Endodermal cell (in vitro differentiated cells): Measurements from ENCODE around the gene EPN3. TPM values are rescaled to one million over a fixed set of nuclear protein-coding genes. Genes with fewer than 3 reads are reported as not detected.

Experiments used
- DNase-seq: peaks from one replicate; pipeline ENCODE4 v3.0.0-alpha.2; 2017
- H3K27ac ChIP-seq: 2 replicates; pipeline ENCODE4 v1.5.1; 2013; ENCODE audit warnings: mild to moderate bottlenecking, low read depth, low read length, moderate library complexity
- H3K27me3 ChIP-seq: 2 replicates; pipeline ENCODE4 v1.6.1; 2013; ENCODE audit warnings: mild to moderate bottlenecking, low read length, moderate library complexity; ENCODE audit not compliant: insufficient read depth, control insufficient read depth, poor library complexity, severe bottlenecking
- H3K36me3 ChIP-seq: 2 replicates; pipeline ENCODE4 v1.7.0; 2013; ENCODE audit warnings: mild to moderate bottlenecking, low read length, moderate library complexity; ENCODE audit not compliant: control insufficient read depth, insufficient read depth
- H3K4me1 ChIP-seq: one replicate; pipeline ENCODE4 v1.7.0; 2013; ENCODE audit warnings: low read length; ENCODE audit not compliant: control insufficient read depth, insufficient read depth
- H3K4me3 ChIP-seq: 2 replicates; pipeline ENCODE4 v1.5.1; 2013; ENCODE audit warnings: mild to moderate bottlenecking, low read length, moderate library complexity
- H3K9ac ChIP-seq: 2 replicates; pipeline ENCODE4 v1.6.1; 2013; ENCODE audit warnings: mild to moderate bottlenecking, low read length, moderate library complexity; ENCODE audit not compliant: poor library complexity, severe bottlenecking; ENCODE audit errors: extremely low read depth
- H3K9me3 ChIP-seq: 2 replicates; pipeline ENCODE4 v1.6.1; 2013; ENCODE audit warnings: mild to moderate bottlenecking, low read length, moderate library complexity; ENCODE audit not compliant: control insufficient read depth
- H3K27ac Mint-ChIP-seq: 2 replicates; pipeline ENCODE4 v1.8.0; 2020; ENCODE audit warnings: mixed read lengths
- H3K27me3 Mint-ChIP-seq: 2 replicates; pipeline ENCODE4 v1.8.0; 2021; ENCODE audit warnings: mild to moderate bottlenecking, mixed read lengths; ENCODE audit not compliant: insufficient read depth
- H3K36me3 Mint-ChIP-seq: 2 replicates; pipeline ENCODE4 v1.8.0; 2020; ENCODE audit warnings: low read depth, mixed read lengths
- H3K4me1 Mint-ChIP-seq: 2 replicates; pipeline ENCODE4 v1.8.0; 2020; ENCODE audit warnings: mixed read lengths
- H3K4me3 Mint-ChIP-seq: 2 replicates; pipeline ENCODE4 v1.8.0; 2020; ENCODE audit warnings: mild to moderate bottlenecking, moderate library complexity, mixed read lengths
- H3K9me3 Mint-ChIP-seq: 2 replicates; pipeline ENCODE4 v1.8.0; 2020; ENCODE audit warnings: mild to moderate bottlenecking, mixed read lengths
- WGBS, 2 experiments: methylation state at CpG; one replicate each; pipeline versions ENCODE4 v1.1.5 to v1.1.7; 2013; ENCODE audit warnings: missing lambda C conversion rate in 2 of 2, mixed read lengths in 1 of 2; ENCODE audit not compliant: insufficient coverage in 1 of 2, insufficient read length in 1 of 2; 5-methylcytosine and 5-hydroxymethylcytosine counted together
- total RNA-seq, 2 donors: library from RNA; stranded (reverse); fragmentation: NEBNext Ultra II Directional in 1 of 2; extraction: Animal tissue kit (Norgen Biotek cat#: 25700) in 1 of 2; gene quantifications; 2 replicates in 1 of 2; 3 replicates in 1 of 2; pipeline ENCODE4 v1.2.1, GENCODE V29; 2021
- TF ChIP-seq, protein P1 (sequence below): fragments of 200-600 bp; sonication (generic); conservative IDR thresholded peaks from 2 replicates; pipeline ENCODE4 v1.5.0; 2021; ENCODE audit warnings: antibody characterized with exemption, mild to moderate bottlenecking

Gene EPN3
- total RNA-seq, 2 donors from 2014 or later = 0.66 TPM; not detected in 1

DNA sequence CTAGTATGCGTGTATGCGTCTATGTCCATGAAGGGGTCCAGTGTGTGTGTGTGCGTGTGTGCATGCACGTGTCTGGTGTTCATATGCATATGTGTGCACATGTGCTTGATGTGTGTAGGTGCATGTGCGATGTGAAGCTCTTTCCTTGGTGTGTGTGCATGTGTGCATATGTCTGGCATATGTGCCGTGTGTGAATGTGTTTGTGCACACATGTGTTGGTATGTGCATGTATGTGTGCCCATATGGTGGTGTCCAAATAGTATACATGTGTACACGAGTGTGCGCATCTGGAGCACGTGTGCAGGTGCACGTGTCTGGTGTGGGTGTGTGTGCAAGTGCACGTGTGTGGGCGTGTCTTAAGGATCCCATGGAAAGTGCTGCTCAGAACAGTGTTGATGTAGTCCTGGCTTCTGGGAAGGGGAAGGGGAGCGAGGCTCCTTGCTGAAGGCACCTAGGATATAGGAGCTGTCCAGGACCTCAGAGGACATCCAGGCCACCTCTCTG is 45.0 kb downstream of the EPN3 start:
- Histone ChIP-seq H3K27me3 (no peaks in the 10 kb centered on the region), H3K4me1 (no peaks in the 10 kb centered on the region), H3K9me3 (no peaks in the 10 kb centered on the region), H3K4me3 (no peak overlapping the region), H3K36me3 (no peaks in the 10 kb centered on the region), H3K27ac (no peak overlapping the region), H3K9ac (no peak overlapping the region)
- WGBS, 2 experiments = 85 to 92% methylated on average over 6 to 13 of the region's 13 CpGs
- DNase-seq = no peak
- peaks cover 9% of the 10 kb centered on the region for H3K27me3 Mint-ChIP-seq
- no peak overlapping the region for H3K4me3 Mint-ChIP-seq
- no peaks in the 10 kb centered on the region for H3K36me3 Mint-ChIP-seq
- TF ChIP-seq, protein P1, sequence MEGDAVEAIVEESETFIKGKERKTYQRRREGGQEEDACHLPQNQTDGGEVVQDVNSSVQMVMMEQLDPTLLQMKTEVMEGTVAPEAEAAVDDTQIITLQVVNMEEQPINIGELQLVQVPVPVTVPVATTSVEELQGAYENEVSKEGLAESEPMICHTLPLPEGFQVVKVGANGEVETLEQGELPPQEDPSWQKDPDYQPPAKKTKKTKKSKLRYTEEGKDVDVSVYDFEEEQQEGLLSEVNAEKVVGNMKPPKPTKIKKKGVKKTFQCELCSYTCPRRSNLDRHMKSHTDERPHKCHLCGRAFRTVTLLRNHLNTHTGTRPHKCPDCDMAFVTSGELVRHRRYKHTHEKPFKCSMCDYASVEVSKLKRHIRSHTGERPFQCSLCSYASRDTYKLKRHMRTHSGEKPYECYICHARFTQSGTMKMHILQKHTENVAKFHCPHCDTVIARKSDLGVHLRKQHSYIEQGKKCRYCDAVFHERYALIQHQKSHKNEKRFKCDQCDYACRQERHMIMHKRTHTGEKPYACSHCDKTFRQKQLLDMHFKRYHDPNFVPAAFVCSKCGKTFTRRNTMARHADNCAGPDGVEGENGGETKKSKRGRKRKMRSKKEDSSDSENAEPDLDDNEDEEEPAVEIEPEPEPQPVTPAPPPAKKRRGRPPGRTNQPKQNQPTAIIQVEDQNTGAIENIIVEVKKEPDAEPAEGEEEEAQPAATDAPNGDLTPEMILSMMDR = no peak
- H3K9me3 Mint-ChIP-seq = no peaks in the 10 kb centered on the region
- H3K4me1 Mint-ChIP-seq = peaks cover 6% of the 10 kb centered on the region
- no peak overlapping the region for H3K27ac Mint-ChIP-seq

DNA sequence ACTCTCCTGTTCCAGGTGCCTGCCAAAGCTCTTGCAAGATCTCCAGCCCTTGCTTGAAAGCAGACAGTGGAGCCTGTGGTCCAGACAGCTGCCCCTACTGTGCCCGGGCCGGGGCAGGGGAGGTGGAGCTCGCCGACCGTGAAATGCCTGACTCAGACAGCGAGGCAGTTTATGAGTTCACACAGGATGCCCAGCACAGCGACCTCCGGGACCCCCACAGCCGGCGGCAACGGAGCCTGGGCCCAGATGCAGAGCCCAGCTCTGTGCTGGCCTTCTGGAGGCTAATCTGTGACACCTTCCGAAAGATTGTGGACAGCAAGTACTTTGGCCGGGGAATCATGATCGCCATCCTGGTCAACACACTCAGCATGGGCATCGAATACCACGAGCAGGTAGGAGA is 45.6 kb downstream of the EPN3 start:
- peaks cover 6% of the 10 kb centered on the region for H3K4me1 Mint-ChIP-seq
- H3K4me1 ChIP-seq = no peaks in the 10 kb centered on the region
- H3K27ac ChIP-seq = no peak overlapping the region
- DNase-seq = no peak
- no peak overlapping the region for H3K27ac Mint-ChIP-seq
- peaks cover 13% of the 10 kb centered on the region for H3K27me3 Mint-ChIP-seq
- H3K9ac ChIP-seq = no peak overlapping the region
- H3K4me3 Mint-ChIP-seq = no peak overlapping the region
- H3K36me3 Mint-ChIP-seq = no peaks in the 10 kb centered on the region
- H3K36me3 ChIP-seq = no peaks in the 10 kb centered on the region
- TF ChIP-seq, protein P1 = no peak
- no peaks in the 10 kb centered on the region for H3K27me3 ChIP-seq
- H3K9me3 Mint-ChIP-seq = no peaks in the 10 kb centered on the region
- no peaks in the 10 kb centered on the region for H3K9me3 ChIP-seq
- WGBS, 2 experiments = 92 to 96% methylated on average over 14 to 16 of the region's 16 CpGs
- no peak overlapping the region for H3K4me3 ChIP-seq

DNA sequence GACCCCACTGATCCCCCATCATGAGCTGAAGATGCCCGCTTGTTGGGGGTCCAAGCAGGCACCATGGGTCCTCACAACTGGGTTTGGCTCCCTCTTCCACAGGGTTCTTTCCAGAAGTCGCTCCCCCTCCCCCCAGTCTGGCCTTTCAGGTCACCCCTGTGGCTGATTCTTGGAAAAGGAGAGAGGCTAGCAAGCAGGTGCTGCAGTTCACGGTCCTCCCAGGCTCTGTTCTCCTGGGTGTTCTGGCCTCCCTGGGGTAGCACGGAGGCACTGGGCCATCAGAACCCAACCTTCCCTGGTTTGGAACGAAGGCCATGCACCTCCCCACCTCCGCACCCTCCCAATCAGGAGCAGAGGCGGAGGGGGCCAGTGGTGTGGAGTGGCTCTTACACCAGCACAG is 46.9 kb downstream of the EPN3 start:
- Histone ChIP-seq H3K27me3 (no peaks in the 10 kb centered on the region), H3K27ac (no peak overlapping the region), H3K4me1 (no peaks in the 10 kb centered on the region), H3K36me3 (no peaks in the 10 kb centered on the region), H3K9ac (no peak overlapping the region), H3K4me3 (no peak overlapping the region), H3K9me3 (no peaks in the 10 kb centered on the region)
- Mint-ChIP-seq H3K36me3 (no peaks in the 10 kb centered on the region), H3K27me3 (peaks cover 13% of the 10 kb centered on the region), H3K27ac (no peak overlapping the region), H3K9me3 (no peaks in the 10 kb centered on the region), H3K4me1 (peaks cover 12% of the 10 kb centered on the region), H3K4me3 (no peak overlapping the region)
- DNase-seq = no peak
- TF ChIP-seq, protein P1 = no peak
- WGBS, 2 experiments = 71 to 91% methylated on average over 1 to 7 of the region's 7 CpGs
